Activated T-helper 2 cell treated with anti-CD3 and anti-CD28 coated beads, Interferon-gamma antibody, Interleukin-2, Interleukin-4, amounts not matched to agents 10 μg/mL and 5 μg/mL and 100 μg/mL, durations not matched to agents 14 hours and 24 hours and 36 hours (primary cell): ENCODE measurements around the gene TTLL11. TPM values are rescaled to one million over a fixed set of nuclear protein-coding genes. Genes with fewer than 3 reads are reported as not detected.

Source experiments
- DNase-seq: peaks from one replicate; pipeline ENCODE4 v3.0.0; 2021; ENCODE audit warnings: low spot score
- H3K27ac Mint-ChIP-seq: one replicate; pipeline ENCODE4 v1.8.0; 2021; ENCODE audit warnings: mixed read lengths
- H3K27me3 Mint-ChIP-seq: one replicate; pipeline ENCODE4 v1.8.0; 2021; ENCODE audit warnings: low read depth, mixed read lengths
- H3K36me3 Mint-ChIP-seq: one replicate; pipeline ENCODE4 v1.8.0; 2021; ENCODE audit warnings: low read depth, mixed read lengths
- H3K4me1 Mint-ChIP-seq: one replicate; pipeline ENCODE4 v1.8.0; 2021; ENCODE audit warnings: low read depth, mixed read lengths
- H3K4me3 Mint-ChIP-seq: one replicate; pipeline ENCODE4 v1.8.0; 2021; ENCODE audit warnings: low read depth, mild to moderate bottlenecking, moderate library complexity, mixed read lengths
- H3K9me3 Mint-ChIP-seq: one replicate; pipeline ENCODE4 v1.8.0; 2021; ENCODE audit warnings: mixed read lengths
- intact Hi-C: fragments of 100-400 bp; cut with micrococcal nuclease; formaldehyde crosslinking; loops from one replicate; pipeline ENCODE4 v1.15.1; 2023
- total RNA-seq: library from RNA; stranded (reverse); gene quantifications from 2 replicates; pipeline ENCODE4 v1.2.3, GENCODE V29; 2022

The TTLL11 gene
- total RNA-seq, 1 donor from 2014 or later, result 2.2 TPM

GRCh38 chr9:121876658-121877271, 216.3 kb downstream of the TTLL11 start:
- Mint-ChIP-seq H3K27ac (no peak overlapping the region), H3K36me3 (no peaks in the 10 kb centered on the region), H3K4me1 (no peaks in the 10 kb centered on the region), H3K9me3 (no peaks in the 10 kb centered on the region), H3K27me3 (no peaks in the 10 kb centered on the region), H3K4me3 (no peak overlapping the region)
- intact Hi-C loops, result no loop called here
- no peak for DNase-seq

GRCh38 chr9:121876255-121876654, 216.9 kb downstream of the TTLL11 start:
- H3K36me3 Mint-ChIP-seq, result no peaks in the 10 kb centered on the region
- no peaks in the 10 kb centered on the region for H3K4me1 Mint-ChIP-seq
- H3K4me3 Mint-ChIP-seq, result no peak overlapping the region
- intact Hi-C loops, result no loop called here
- no peaks in the 10 kb centered on the region for H3K9me3 Mint-ChIP-seq
- H3K27ac Mint-ChIP-seq, result no peak overlapping the region
- no peak for DNase-seq
- no peaks in the 10 kb centered on the region for H3K27me3 Mint-ChIP-seq

- Mint-ChIP-seq H3K4me1 (no peaks in the 10 kb centered on the region), H3K27me3 (no peaks in the 10 kb centered on the region), H3K4me3 (no peak overlapping the region), H3K36me3 (no peaks in the 10 kb centered on the region), H3K27ac (no peak overlapping the region), H3K9me3 (no peaks in the 10 kb centered on the region)
- intact Hi-C loops, result no loop called here
- DNase-seq, result no peak
Measured at GRCh38 chr9:121874524-121874923, 218.6 kb downstream of the TTLL11 start.

- Mint-ChIP-seq H3K27ac (no peak overlapping the region), H3K9me3 (no peaks in the 10 kb centered on the region), H3K27me3 (no peaks in the 10 kb centered on the region), H3K4me1 (no peaks in the 10 kb centered on the region), H3K36me3 (no peaks in the 10 kb centered on the region), H3K4me3 (no peak overlapping the region)
- DNase-seq, result no peak
- intact Hi-C loops, result no loop called here
Measured at GRCh38 chr9:121871431-121872025, 221.6 kb downstream of the TTLL11 start.

- Mint-ChIP-seq H3K4me1 (no peaks in the 10 kb centered on the region), H3K4me3 (no peak overlapping the region), H3K27ac (no peak overlapping the region), H3K36me3 (no peaks in the 10 kb centered on the region), H3K9me3 (no peaks in the 10 kb centered on the region), H3K27me3 (no peaks in the 10 kb centered on the region)
- DNase-seq, result no peak
- intact Hi-C loops, result no loop called here
Measured at GRCh38 chr9:121870271-121870670, 222.8 kb downstream of the TTLL11 start.

GRCh38 chr9:121868626-121869025, 224.5 kb downstream of the TTLL11 start:
- no peaks in the 10 kb centered on the region for H3K27me3 Mint-ChIP-seq
- intact Hi-C loops, result no loop called here
- no peaks in the 10 kb centered on the region for H3K9me3 Mint-ChIP-seq
- H3K27ac Mint-ChIP-seq, result no peak overlapping the region
- H3K36me3 Mint-ChIP-seq, result no peaks in the 10 kb centered on the region
- no peak for DNase-seq
- H3K4me3 Mint-ChIP-seq, result no peak overlapping the region
- no peaks in the 10 kb centered on the region for H3K4me1 Mint-ChIP-seq

- no peaks in the 10 kb centered on the region for H3K27me3 Mint-ChIP-seq
Measured at GRCh38 chr9:121866927-121867326, 226.2 kb downstream of the TTLL11 start.

GRCh38 chr9:121865884-121866283, 227.2 kb downstream of the TTLL11 start:
- H3K4me3 Mint-ChIP-seq, result no peak overlapping the region
- no peaks in the 10 kb centered on the region for H3K4me1 Mint-ChIP-seq
- intact Hi-C loops, result no loop called here
- no peaks in the 10 kb centered on the region for H3K27me3 Mint-ChIP-seq
- DNase-seq, result no peak
- H3K9me3 Mint-ChIP-seq, result no peaks in the 10 kb centered on the region
- no peak overlapping the region for H3K27ac Mint-ChIP-seq
- H3K36me3 Mint-ChIP-seq, result no peaks in the 10 kb centered on the region

More at GRCh38 chr9:121866927-121867326, 226.2 kb downstream of the TTLL11 start:
- Mint-ChIP-seq H3K4me1 (no peaks in the 10 kb centered on the region), H3K9me3 (no peaks in the 10 kb centered on the region), H3K36me3 (no peaks in the 10 kb centered on the region), H3K4me3 (no peak overlapping the region), H3K27ac (no peak overlapping the region)
- intact Hi-C loops, result no loop called here
- DNase-seq, result no peak

GRCh38 chr9:121865060-121865459, 228.0 kb downstream of the TTLL11 start:
- no peaks in the 10 kb centered on the region for H3K4me1 Mint-ChIP-seq
- H3K4me3 Mint-ChIP-seq, result no peak overlapping the region
- no peak overlapping the region for H3K27ac Mint-ChIP-seq
- intact Hi-C loops, result no loop called here
- H3K27me3 Mint-ChIP-seq, result no peaks in the 10 kb centered on the region
- no peaks in the 10 kb centered on the region for H3K9me3 Mint-ChIP-seq
- no peak for DNase-seq
- H3K36me3 Mint-ChIP-seq, result no peaks in the 10 kb centered on the region

- no peaks in the 10 kb centered on the region for H3K36me3 Mint-ChIP-seq
- intact Hi-C loops, result no loop called here
Measured at GRCh38 chr9:121863955-121864354, 229.2 kb downstream of the TTLL11 start.

GRCh38 chr9:121862371-121863332, 230.5 kb downstream of the TTLL11 start:
- no peak for DNase-seq
- no peaks in the 10 kb centered on the region for H3K27me3 Mint-ChIP-seq
- no peaks in the 10 kb centered on the region for H3K36me3 Mint-ChIP-seq
- H3K27ac Mint-ChIP-seq, result no peak overlapping the region
- no peak overlapping the region for H3K4me3 Mint-ChIP-seq
- intact Hi-C loops, result no loop called here
- H3K4me1 Mint-ChIP-seq, result no peaks in the 10 kb centered on the region
- H3K9me3 Mint-ChIP-seq, result no peaks in the 10 kb centered on the region

More at GRCh38 chr9:121863955-121864354, 229.2 kb downstream of the TTLL11 start:
- H3K9me3 Mint-ChIP-seq, result no peaks in the 10 kb centered on the region
- no peaks in the 10 kb centered on the region for H3K27me3 Mint-ChIP-seq
- no peaks in the 10 kb centered on the region for H3K4me1 Mint-ChIP-seq
- H3K27ac Mint-ChIP-seq, result no peak overlapping the region
- no peak overlapping the region for H3K4me3 Mint-ChIP-seq
- no peak for DNase-seq

- Mint-ChIP-seq H3K36me3 (no peaks in the 10 kb centered on the region), H3K27ac (no peak overlapping the region), H3K27me3 (no peaks in the 10 kb centered on the region), H3K4me3 (no peak overlapping the region), H3K9me3 (no peaks in the 10 kb centered on the region), H3K4me1 (no peaks in the 10 kb centered on the region)
- intact Hi-C loops, result no loop called here
- DNase-seq, result no peak
Measured at GRCh38 chr9:121861501-121862180, 231.5 kb downstream of the TTLL11 start.
